ENCODE data around the gene FUNDC2.

FUNDC2 gene

GRCh38 chrX:155026420-155026726 is 271 bp upstream of the FUNDC2 start:
- DNase-seq: no peak

GRCh38 chrX:155027509-155028066 is 944 bp downstream of the FUNDC2 start:
- DNase-seq: peak in 1 of 2 experiments; percentile 1

DNA sequence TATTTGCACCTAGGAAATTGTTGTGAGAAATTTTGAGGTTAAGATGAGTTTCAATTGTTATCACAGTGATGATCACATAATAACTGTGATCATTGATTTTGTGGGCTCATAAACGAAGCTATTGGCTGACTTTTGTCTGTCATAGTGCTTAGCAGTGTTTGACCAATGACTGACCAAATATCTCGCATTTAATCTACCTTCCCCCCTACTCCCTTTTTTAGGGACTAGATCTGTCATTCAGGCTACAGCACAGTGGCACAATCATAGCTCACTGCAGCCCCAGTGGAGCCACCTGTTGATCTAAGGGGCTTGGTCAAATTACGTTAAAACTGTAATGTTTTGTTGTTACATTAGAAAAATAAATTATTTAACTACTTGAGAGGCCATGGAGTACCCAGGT is 1.5 kb downstream of the FUNDC2 start:
- no peak for DNase-seq

- DNase-seq: no peak
Observed at GRCh38 chrX:155028877-155029291, 2.2 kb downstream of the FUNDC2 start.

- no peak for DNase-seq
Observed at GRCh38 chrX:155031657-155032056, 5.0 kb downstream of the FUNDC2 start.

DNA sequence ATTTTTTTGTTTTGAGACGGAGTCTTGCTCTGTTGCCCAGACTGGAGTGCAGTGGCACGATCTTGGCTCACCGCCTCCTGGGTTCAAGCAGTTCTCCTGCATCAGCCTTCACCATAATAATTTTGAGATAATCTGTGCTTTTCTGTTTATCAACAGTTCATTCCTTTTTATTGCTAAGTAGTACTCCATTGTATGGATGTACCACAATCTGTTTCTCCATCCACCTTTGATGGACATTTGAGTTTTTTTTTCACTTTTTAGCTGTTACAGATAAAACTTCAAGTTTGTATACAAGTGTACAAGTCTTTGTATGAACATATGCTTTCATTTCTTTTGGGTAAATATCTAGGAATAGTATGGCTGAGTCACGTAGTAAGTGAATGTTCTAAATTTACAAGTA is 9.0 kb downstream of the FUNDC2 start:
- no peak for DNase-seq

GRCh38 chrX:155046129-155046810 is 19.6 kb downstream of the FUNDC2 start:
- DNase-seq: no peak

GRCh38 chrX:155046811-155047528 is 20.3 kb downstream of the FUNDC2 start:
- no peak for DNase-seq

- DNase-seq: peak; percentile 7 to 16
Observed at GRCh38 chrX:155048977-155049619, 22.5 kb downstream of the FUNDC2 start.

- no peak for DNase-seq
Observed at GRCh38 chrX:155052738-155053498, 26.3 kb downstream of the FUNDC2 start.

DNA sequence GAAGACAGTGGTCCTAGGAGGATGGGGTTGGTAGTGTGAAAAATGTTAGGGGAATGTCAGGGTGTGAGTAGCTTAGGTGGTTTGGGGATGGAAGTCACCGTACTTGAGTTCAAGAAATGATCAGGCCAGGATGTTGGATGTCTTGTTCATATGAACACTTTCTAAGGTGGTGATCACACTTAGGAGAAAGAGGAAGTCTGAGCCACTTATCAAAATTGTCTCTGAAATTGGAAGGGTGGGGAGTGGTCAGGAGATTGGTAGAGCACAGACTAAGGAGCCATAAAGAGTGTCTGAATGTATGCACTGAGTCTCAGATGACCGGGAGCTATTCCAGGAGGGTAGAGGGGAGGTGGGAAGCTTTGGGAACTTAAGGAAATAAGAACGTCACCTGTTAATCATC is 27.0 kb downstream of the FUNDC2 start:
- no peak for DNase-seq

DNA sequence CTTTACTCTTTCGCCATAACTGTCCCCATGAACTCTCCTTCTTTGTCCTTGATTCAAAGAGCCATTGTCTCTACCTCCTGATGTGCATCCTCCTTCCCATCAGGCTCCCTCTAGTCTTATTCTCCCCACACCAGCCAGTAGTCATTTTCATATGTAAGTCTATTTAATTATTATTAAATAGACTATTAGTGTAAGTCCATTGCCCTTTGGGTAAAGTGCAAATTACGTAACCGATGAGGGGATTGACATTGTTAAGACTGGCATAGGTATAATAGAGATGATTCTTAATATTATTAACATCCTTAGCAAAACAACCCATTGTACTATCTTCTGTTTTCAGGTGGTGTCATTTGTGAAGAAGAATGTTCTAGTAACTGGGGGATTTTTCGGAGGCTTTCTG is 27.6 kb downstream of the FUNDC2 start:
- no peak for DNase-seq

GRCh38 chrX:155055494-155055893 is 28.9 kb downstream of the FUNDC2 start:
- DNase-seq: no peak

- no peak for DNase-seq
Observed at GRCh38 chrX:155056471-155056870, 29.8 kb downstream of the FUNDC2 start.

- DNase-seq: peak in 1 of 2 experiments; percentile 0
Observed at GRCh38 chrX:155056877-155057792, 30.5 kb downstream of the FUNDC2 start.

GRCh38 chrX:155061760-155062159 is 35.1 kb downstream of the FUNDC2 start:
- DNase-seq: no peak

DNA sequence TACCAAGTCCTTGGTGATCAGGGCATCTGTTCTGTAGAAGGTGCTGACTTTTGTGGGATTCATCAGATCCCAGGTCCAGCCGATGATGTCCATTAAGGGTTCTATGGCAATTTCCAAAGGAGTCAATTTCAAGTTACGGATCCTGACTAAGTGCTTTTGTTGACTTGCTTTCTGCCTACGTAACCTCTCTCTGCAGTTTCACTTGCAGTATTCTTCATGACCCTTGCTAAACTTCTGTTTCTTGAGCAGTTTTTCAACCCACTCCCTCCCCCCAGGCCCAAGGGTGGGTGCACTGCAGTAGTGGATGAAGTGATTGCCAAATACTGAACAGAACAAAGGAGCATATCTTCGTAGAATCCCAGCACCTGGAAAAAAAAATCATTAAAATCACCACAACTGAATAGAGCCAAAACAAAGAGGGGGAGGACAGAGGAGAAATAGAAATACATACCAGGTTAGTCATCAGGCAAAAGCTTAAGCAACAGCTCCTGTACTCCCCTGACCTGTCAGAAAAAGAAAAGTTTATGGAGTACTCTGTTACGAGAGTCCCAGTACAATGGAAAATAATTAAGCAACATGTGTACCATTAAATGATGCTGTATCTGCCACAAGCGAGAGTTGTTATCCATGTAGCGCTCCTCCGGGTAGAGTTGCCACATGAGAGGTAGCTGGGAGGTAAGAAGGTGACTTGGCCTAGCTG is 38.5 kb downstream of the FUNDC2 start:
- DNase-seq: no peak

- no peak for DNase-seq
Observed at GRCh38 chrX:155068165-155068564, 41.5 kb downstream of the FUNDC2 start.

- no peak for DNase-seq
Observed at GRCh38 chrX:155069414-155069813, 42.8 kb downstream of the FUNDC2 start.

DNA sequence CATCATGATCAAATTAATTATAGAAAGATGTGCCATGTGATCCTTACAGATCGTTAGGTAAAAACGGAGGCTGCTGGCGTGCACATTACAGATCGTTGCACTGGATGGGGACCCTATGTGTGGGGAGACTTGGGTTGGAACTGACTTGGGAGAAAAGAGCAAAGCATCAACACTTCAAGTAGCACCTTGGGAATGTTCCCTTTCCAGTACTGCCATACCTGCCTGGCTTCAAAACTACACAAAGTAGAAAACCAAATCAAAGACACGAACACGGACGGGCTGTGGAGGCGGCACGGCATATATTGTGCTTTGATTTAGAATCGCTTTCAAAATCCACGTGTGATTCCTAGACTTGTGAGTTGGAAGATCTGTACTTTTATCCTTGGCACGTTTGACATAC is 43.4 kb downstream of the FUNDC2 start:
- DNase-seq: no peak

DNA sequence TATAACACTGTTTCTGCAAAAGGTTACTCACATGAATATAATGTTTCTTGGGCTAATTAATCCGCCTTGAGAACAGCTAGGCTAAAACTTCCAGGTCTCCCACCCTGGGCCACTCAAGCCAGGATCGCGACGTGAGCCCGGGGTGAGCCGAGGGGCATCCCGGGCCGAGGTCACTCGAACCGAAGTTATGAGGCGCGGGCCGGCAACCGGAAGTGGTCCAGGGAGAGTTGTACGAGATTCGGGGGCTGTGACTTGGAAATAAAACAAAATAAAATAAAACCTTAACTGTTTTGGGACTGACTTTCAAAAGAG is 44.0 kb downstream of the FUNDC2 start:
- DNase-seq: peak in 1 of 2 experiments; percentile 20
